HL-60 (cell line): ENCODE results near the gene CEP135.

Source experiments
- DNase-seq, 2 experiments: peaks; one replicate each; pipeline ENCODE4 v3.0.0-alpha.2; 2010 to 2020; ENCODE audit warnings: low read depth in 1 of 2, low spot score in 1 of 2
- H3K27ac ChIP-seq: fragments of 250-450 bp; sonication (Bioruptor Pico); replicated peaks from 2 replicates; pipeline ENCODE4 v1.5.1; 2020; ENCODE audit warnings: mild to moderate bottlenecking, moderate library complexity
- H3K27me3 ChIP-seq: fragments of 250-450 bp; sonication (Bioruptor Pico); 2 replicates; pipeline ENCODE4 v1.5.1; 2021; ENCODE audit warnings: mild to moderate bottlenecking, moderate library complexity; ENCODE audit not compliant: insufficient read depth, poor library complexity, severe bottlenecking
- H3K4me3 ChIP-seq: replicated peaks from 2 replicates; pipeline ENCODE4 v1.5.1; 2011; ENCODE audit warnings: mild to moderate bottlenecking, control low read depth, low read length; ENCODE audit not compliant: insufficient read depth
- SPI1 ChIP-seq: IDR thresholded peaks from 2 replicates; pipeline ENCODE4 v1.6.1; 2012; ENCODE audit warnings: low read depth, mild to moderate bottlenecking, borderline replicate concordance
- TF ChIP-seq, protein P1 (sequence below): IDR thresholded peaks from one replicate; pipeline ENCODE4 v1.5.1; 2011; ENCODE audit warnings: low read length, control low read depth, inconsistent platforms; ENCODE audit not compliant: insufficient read depth

CEP135 gene

DNA sequence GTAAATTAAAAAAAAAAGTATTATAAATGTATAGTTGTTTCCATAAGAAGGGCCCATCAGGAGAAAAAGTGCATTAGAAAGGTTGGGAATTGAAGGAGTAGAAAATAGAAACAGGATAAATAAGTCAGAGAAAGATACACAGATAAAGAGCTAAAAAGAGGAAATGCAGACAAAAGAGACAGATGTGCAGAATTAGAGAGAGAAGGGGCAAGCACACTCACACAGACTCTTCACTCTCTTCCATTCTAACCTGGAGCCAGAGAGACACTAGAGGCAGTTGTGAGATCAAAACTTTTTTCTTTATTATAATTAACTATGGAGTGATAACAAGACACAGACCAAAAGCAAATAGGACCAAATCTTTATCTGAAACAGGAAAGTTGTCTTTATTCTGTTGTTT, 134.1 kb downstream of the CEP135 start:
- no peak overlapping the region for H3K4me3 ChIP-seq
- H3K27me3 ChIP-seq: no peaks in the 10 kb centered on the region
- H3K27ac ChIP-seq: no peak overlapping the region
- TF ChIP-seq, protein P1, sequence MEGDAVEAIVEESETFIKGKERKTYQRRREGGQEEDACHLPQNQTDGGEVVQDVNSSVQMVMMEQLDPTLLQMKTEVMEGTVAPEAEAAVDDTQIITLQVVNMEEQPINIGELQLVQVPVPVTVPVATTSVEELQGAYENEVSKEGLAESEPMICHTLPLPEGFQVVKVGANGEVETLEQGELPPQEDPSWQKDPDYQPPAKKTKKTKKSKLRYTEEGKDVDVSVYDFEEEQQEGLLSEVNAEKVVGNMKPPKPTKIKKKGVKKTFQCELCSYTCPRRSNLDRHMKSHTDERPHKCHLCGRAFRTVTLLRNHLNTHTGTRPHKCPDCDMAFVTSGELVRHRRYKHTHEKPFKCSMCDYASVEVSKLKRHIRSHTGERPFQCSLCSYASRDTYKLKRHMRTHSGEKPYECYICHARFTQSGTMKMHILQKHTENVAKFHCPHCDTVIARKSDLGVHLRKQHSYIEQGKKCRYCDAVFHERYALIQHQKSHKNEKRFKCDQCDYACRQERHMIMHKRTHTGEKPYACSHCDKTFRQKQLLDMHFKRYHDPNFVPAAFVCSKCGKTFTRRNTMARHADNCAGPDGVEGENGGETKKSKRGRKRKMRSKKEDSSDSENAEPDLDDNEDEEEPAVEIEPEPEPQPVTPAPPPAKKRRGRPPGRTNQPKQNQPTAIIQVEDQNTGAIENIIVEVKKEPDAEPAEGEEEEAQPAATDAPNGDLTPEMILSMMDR: no peak
- peak; percentile 85 for TF ChIP-seq SPI1
- no peak for DNase-seq
